HepG2 (cell line): Measurements from ENCODE around the gene JAKMIP2.

ENCODE experiments used
- CBFB ChIP-seq: sonication (generic); formaldehyde crosslinking; IDR thresholded peaks from 2 replicates; pipeline ENCODE4 v1.4.0; 2020; ENCODE audit warnings: missing genetic modification reagents
- MAFG ChIP-seq: sonication (generic); formaldehyde crosslinking; IDR thresholded peaks from 2 replicates; pipeline ENCODE4 v1.5.1; 2020; ENCODE audit warnings: mild to moderate bottlenecking, missing genetic modification reagents
- NFRKB ChIP-seq: fragments of 450-650 bp; IDR thresholded peaks from 2 replicates; pipeline ENCODE4 v1.6.1; 2017
- POLR2A ChIP-seq, 2 experiments: IDR thresholded peaks; 2 replicates each; pipeline ENCODE4 v1.6.1; 2011; ENCODE audit warnings: low read depth in 2 of 2, low read length in 2 of 2, mild to moderate bottlenecking in 1 of 2, moderate library complexity in 1 of 2; ENCODE audit not compliant: insufficient read depth in 1 of 2
- SMC3 ChIP-seq: IDR thresholded peaks from 2 replicates; pipeline ENCODE4 v1.6.1; 2011; ENCODE audit warnings: low read length, improper control_type of control experiment
- TARDBP ChIP-seq: sonication (generic); formaldehyde crosslinking; IDR thresholded peaks from 2 replicates; pipeline ENCODE4 v1.8.0; 2022; ENCODE audit warnings: mild to moderate bottlenecking, missing genetic modification reagents
- TMF1 ChIP-seq: sonication (generic); formaldehyde crosslinking; IDR thresholded peaks from 2 replicates; pipeline ENCODE4 v1.8.1; 2022; ENCODE audit warnings: low read depth, missing genetic modification reagents
- ZMYM3 ChIP-seq: sonication (generic); formaldehyde crosslinking; IDR thresholded peaks from 2 replicates; pipeline ENCODE4 v1.5.1; 2020; ENCODE audit warnings: mild to moderate bottlenecking, missing genetic modification reagents
- ZNF20 ChIP-seq: sonication (generic); formaldehyde crosslinking; IDR thresholded peaks from 2 replicates; pipeline ENCODE4 v1.4.0; 2020; ENCODE audit warnings: mild to moderate bottlenecking, moderate library complexity, missing genetic modification reagents

DNA sequence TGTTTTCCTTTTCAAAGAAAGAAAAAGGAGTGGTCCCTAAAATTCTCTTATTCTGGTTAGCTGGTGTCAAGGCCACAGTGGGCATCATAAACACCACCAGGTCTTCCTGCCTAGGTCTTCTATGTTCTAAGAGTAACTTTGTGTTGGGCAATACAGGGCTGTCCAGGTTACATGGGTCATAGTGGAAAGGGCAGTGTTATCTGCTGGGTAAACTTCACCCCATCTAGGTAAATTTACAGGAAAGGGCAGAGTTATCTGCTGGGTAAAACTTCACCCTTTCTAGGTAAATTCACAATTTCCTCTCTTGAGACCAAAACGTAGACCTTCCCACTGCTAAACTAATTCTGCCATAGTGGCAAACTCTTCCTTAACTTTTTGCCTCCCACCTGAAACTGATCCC is 18.9 kb upstream of the JAKMIP2 start:
- TF ChIP-seq ZNF20 (CRISPR knock-in tag) (no peak), TARDBP (no peak), TMF1 (CRISPR knock-in tag) (no peak), CBFB (no peak), POLR2A (IDR thresholded peaks at IDR 0.05; ENCODE audit: insufficient read depth in 1 of 2, low read depth in 2 of 2, low read length in 2 of 2) (no peak), SMC3 (no peak), MAFG (CRISPR knock-in tag) (no peak), NFRKB (no peak), ZMYM3 (CRISPR knock-in tag) (no peak)
